HL-60 (cell line): ENCODE results near the gene SIPA1.
"Not testable (repeated sequence)": the region's sequence is repeated elsewhere in the genome, so short reads cannot be mapped to it uniquely, and the experiment has no call there.

Source experiments
- DNase-seq, 2 experiments: peaks; one replicate each; pipeline ENCODE4 v3.0.0-alpha.2; 2010 to 2020; ENCODE audit warnings: low read depth in 1 of 2, low spot score in 1 of 2
- H3K27ac ChIP-seq: fragments of 250-450 bp; sonication (Bioruptor Pico); replicated peaks from 2 replicates; pipeline ENCODE4 v1.5.1; 2020; ENCODE audit warnings: mild to moderate bottlenecking, moderate library complexity
- H3K27me3 ChIP-seq: fragments of 250-450 bp; sonication (Bioruptor Pico); 2 replicates; pipeline ENCODE4 v1.5.1; 2021; ENCODE audit warnings: mild to moderate bottlenecking, moderate library complexity; ENCODE audit not compliant: insufficient read depth, poor library complexity, severe bottlenecking
- H3K4me3 ChIP-seq: replicated peaks from 2 replicates; pipeline ENCODE4 v1.5.1; 2011; ENCODE audit warnings: mild to moderate bottlenecking, control low read depth, low read length; ENCODE audit not compliant: insufficient read depth
- GABPA ChIP-seq: IDR thresholded peaks from 2 replicates; pipeline ENCODE4 v1.6.1; 2012; ENCODE audit warnings: low read depth
- POLR2AphosphoS5 ChIP-seq: IDR thresholded peaks from 2 replicates; pipeline ENCODE4 v1.6.1; 2012; ENCODE audit warnings: low read depth
- SPI1 ChIP-seq: IDR thresholded peaks from 2 replicates; pipeline ENCODE4 v1.6.1; 2012; ENCODE audit warnings: low read depth, mild to moderate bottlenecking, borderline replicate concordance
- TF ChIP-seq, protein P1 (sequence below): IDR thresholded peaks from 2 replicates; pipeline ENCODE4 v1.6.1; 2012; ENCODE audit warnings: low read depth; ENCODE audit not compliant: insufficient replicate concordance
- TF ChIP-seq, protein P2 (sequence below): IDR thresholded peaks from one replicate; pipeline ENCODE4 v1.5.1; 2011; ENCODE audit warnings: low read length, control low read depth, inconsistent platforms; ENCODE audit not compliant: insufficient read depth

The SIPA1 gene

DNA sequence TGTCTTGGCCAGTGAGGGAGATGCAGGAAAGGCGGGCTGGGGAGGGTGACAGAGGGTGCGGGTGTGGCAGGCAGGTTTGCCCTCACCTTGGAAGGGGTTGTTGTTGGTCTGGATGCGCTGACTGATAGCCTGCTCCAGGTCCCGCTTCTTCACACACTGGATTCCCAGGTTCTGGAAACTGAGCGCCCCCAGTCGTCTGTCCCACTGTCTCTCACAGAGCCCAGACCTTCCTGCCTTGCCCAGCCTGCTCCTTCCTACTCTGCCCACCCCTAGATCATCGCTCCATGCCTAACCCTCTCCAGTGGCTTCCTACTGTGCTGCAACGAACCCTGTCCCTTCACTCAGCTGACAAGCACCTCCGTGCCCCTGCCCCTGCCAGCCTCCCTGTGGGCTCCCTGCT, 22.1 kb downstream of the SIPA1 start:
- DNase-seq = no peak
- Histone ChIP-seq H3K27me3 (no peaks in the 10 kb centered on the region), H3K27ac (no peak overlapping the region), H3K4me3 (no peak overlapping the region)
- TF ChIP-seq GABPA (no peak), POLR2AphosphoS5 (no peak), SPI1 (no peak)
- TF ChIP-seq, protein P1, sequence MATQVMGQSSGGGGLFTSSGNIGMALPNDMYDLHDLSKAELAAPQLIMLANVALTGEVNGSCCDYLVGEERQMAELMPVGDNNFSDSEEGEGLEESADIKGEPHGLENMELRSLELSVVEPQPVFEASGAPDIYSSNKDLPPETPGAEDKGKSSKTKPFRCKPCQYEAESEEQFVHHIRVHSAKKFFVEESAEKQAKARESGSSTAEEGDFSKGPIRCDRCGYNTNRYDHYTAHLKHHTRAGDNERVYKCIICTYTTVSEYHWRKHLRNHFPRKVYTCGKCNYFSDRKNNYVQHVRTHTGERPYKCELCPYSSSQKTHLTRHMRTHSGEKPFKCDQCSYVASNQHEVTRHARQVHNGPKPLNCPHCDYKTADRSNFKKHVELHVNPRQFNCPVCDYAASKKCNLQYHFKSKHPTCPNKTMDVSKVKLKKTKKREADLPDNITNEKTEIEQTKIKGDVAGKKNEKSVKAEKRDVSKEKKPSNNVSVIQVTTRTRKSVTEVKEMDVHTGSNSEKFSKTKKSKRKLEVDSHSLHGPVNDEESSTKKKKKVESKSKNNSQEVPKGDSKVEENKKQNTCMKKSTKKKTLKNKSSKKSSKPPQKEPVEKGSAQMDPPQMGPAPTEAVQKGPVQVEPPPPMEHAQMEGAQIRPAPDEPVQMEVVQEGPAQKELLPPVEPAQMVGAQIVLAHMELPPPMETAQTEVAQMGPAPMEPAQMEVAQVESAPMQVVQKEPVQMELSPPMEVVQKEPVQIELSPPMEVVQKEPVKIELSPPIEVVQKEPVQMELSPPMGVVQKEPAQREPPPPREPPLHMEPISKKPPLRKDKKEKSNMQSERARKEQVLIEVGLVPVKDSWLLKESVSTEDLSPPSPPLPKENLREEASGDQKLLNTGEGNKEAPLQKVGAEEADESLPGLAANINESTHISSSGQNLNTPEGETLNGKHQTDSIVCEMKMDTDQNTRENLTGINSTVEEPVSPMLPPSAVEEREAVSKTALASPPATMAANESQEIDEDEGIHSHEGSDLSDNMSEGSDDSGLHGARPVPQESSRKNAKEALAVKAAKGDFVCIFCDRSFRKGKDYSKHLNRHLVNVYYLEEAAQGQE = no peak
- TF ChIP-seq, protein P2, sequence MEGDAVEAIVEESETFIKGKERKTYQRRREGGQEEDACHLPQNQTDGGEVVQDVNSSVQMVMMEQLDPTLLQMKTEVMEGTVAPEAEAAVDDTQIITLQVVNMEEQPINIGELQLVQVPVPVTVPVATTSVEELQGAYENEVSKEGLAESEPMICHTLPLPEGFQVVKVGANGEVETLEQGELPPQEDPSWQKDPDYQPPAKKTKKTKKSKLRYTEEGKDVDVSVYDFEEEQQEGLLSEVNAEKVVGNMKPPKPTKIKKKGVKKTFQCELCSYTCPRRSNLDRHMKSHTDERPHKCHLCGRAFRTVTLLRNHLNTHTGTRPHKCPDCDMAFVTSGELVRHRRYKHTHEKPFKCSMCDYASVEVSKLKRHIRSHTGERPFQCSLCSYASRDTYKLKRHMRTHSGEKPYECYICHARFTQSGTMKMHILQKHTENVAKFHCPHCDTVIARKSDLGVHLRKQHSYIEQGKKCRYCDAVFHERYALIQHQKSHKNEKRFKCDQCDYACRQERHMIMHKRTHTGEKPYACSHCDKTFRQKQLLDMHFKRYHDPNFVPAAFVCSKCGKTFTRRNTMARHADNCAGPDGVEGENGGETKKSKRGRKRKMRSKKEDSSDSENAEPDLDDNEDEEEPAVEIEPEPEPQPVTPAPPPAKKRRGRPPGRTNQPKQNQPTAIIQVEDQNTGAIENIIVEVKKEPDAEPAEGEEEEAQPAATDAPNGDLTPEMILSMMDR = no peak

DNA sequence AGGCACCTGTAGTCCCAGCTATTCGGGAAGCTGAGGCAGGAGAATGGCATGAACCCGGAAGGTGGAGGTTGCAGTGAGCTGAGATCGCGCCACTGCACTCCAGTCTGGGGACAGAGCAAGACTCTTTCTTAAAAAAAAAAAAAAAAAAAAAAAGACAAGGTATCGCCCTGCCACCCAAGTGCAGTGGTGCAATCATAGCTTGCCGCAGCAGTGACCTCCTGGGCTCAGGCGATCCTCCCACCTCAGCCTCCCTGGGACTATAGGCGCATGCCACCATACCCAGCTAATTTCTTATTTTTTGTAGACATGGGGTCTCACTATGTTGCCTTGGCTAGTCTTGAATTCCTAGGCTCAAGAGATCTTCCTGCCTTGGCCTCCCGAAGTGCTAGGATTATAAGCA, 23.0 kb downstream of the SIPA1 start:
- not testable (repeated sequence) for H3K27ac ChIP-seq, H3K4me3 ChIP-seq, DNase-seq, H3K27me3 ChIP-seq

DNA sequence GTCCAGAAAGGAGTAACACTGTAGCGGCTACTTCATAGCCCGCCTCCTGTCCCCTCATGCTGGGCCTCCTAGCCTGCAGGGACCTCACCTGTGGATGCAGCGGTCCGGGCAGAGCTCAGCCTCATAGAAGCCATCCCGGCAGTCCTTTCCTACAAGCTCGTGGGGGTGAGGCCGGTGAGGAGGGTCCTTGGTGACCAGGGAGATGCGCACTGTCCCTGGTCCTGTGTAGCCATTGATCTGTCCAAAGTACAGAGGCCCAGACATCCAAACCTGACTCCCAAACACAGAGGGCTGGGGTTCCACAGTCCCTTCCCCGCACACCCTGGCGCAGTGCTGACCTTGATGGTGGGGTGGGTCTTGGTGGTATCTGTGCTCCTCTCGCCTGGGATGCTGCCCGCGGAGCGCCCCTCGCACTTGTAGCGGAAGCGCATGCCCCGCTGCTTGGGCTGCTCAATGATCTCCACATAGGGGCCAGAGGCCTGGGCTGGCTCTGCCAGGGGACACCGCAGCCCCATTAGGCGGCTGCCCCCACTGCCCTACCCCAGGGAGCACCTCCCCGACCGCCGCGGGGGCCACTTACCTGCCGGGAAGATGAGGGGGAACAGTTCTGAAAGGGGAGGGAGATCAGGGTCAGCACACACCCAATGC, 23.8 kb downstream of the SIPA1 start:
- H3K27ac ChIP-seq = peak overlapping the region; percentile 67

More for the DNA sequence above, 23.8 kb downstream of the SIPA1 start:
- TF ChIP-seq, protein P1 = no peak
- TF ChIP-seq, protein P2 = no peak
- TF ChIP-seq POLR2AphosphoS5 (no peak), SPI1 (no peak), GABPA (no peak)
- DNase-seq = no peak
- Histone ChIP-seq H3K4me3 (peak overlapping the region; percentile 97), H3K27me3 (no peaks in the 10 kb centered on the region)
